Mucosa of rectum (tissue), 2 donors: ENCODE results near the gene RWDD4.

ENCODE experiments used
- H3K27ac ChIP-seq, 2 donors: one replicate each; pipeline ENCODE4 v1.7.0; 2013; ENCODE audit warnings: inconsistent platforms in 2 of 2, low read depth in 2 of 2, low read length in 2 of 2
- H3K27me3 ChIP-seq, 2 donors: one replicate each; pipeline ENCODE4 v1.7.0; 2013; ENCODE audit warnings: low read length in 2 of 2; ENCODE audit not compliant: control insufficient read depth in 2 of 2, insufficient read depth in 2 of 2
- H3K36me3 ChIP-seq, 2 donors: one replicate each; pipeline ENCODE4 v1.7.0; 2013; ENCODE audit warnings: low read length in 2 of 2; ENCODE audit not compliant: control insufficient read depth in 2 of 2, insufficient read depth in 2 of 2
- H3K4me1 ChIP-seq, 2 donors: one replicate each; pipeline ENCODE4 v1.7.0; 2013; ENCODE audit warnings: low read length in 2 of 2, mild to moderate bottlenecking in 1 of 2; ENCODE audit not compliant: control insufficient read depth in 2 of 2, insufficient read depth in 2 of 2
- H3K4me3 ChIP-seq, 2 donors: one replicate each; pipeline ENCODE4 v1.7.0; 2013; ENCODE audit warnings: low read length in 2 of 2
- H3K9ac ChIP-seq, 2 donors: one replicate each; pipeline ENCODE4 v1.7.0; 2013; ENCODE audit warnings: low read length in 2 of 2, low read depth in 1 of 2, mild to moderate bottlenecking in 1 of 2
- H3K9me3 ChIP-seq, 2 donors: one replicate each; pipeline ENCODE4 v1.7.0; 2013; ENCODE audit warnings: low read length in 2 of 2; ENCODE audit not compliant: control insufficient read depth in 2 of 2
- donor health status: healthy.
- donor health status: Normal muscosa, but diverticular disease.

Gene RWDD4

DNA sequence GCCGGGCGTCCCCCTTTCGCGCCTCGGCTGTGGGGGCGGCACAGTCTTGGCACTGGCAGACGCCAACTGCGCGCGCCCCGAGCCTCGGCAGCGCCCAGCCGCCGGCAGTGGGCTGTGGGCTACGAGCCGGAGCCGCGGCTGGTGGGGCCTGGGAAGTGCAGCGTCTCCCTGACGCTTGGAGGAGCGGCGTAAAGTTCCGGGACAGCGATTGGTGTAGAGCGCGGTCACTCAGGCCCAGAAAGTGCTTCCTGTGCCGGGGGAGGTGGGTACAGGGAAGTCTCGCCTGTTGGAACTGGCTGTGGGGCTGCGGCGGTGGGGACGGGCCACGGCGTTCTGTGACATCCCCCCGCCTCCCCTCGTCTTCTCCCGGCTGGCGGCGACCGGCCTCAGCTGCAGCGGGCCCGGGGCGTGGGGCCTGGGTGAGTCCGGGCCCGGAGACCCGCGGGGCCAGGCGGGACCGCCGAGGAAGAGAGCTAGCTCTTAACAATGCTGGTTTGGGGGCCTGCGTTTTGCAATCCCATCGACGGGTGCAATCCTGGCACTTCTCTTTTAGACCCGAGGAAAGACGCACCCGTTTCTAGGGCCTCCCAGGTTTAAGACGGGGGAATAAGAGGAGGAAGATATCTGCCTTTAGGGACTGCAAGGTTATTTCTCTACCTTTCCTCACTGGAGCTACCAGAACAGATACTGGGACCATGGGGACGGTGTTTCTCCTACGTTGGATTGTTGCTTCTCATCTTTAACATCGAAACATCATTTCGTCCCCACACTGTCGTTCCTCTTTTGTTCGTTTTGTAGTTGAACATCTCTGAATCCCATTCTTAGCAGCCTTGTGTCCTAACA lies at the start of gene RWDD4, which contains the start of gene TRAPPC11:
RWDD4 (minus strand) TSS at position 157 of the 843 bp plus-strand sequence. CDS start 233 bp downstream, outside the sequence.
TRAPPC11 (plus strand) TSS at position 265 of the 843 bp plus-strand sequence. CDS start 4,575 bp downstream, outside the sequence.
- peak within 1 kb of the TSS; percentile 89 to 93 for H3K27ac ChIP-seq
- no peaks in the 10 kb centered on the region for H3K9me3 ChIP-seq
- peaks cover 6 to 11% of the 10 kb centered on the region in 2 donors for H3K4me1 ChIP-seq
- H3K9ac ChIP-seq, result peak within 1 kb of the TSS; percentile 83 to 97
- peak within 1 kb of the TSS; percentile 81 to 85 for H3K4me3 ChIP-seq
- no peaks in the 10 kb centered on the region for H3K27me3 ChIP-seq
- peaks cover 1 to 4% of the 10 kb centered on the region in 2 donors for H3K36me3 ChIP-seq

DNA sequence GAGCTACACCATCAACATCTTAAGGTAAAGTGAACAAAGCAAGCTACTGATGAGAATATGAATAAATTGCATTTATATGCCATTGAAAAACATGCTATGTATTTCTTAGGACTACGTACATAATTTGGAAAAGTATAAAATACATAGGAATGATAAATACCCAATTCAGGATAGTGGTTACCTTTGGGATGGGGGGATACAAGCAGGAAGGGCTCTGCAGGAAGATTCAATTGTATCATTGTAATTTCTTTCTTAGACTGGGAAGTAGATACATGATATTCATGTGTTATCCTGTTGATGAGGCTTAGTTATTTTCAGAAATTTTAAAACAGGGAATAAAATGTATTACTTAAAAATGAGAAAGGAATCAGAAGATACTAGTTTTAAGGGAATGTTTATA lies 43.5 kb upstream of the RWDD4 start:
- Histone ChIP-seq H3K4me3 (no peak overlapping the region), H3K36me3 (peaks cover 63 to 67% of the 10 kb centered on the region in 2 donors), H3K4me1 (no peaks in the 10 kb centered on the region), H3K9me3 (no peaks in the 10 kb centered on the region), H3K27ac (no peak overlapping the region), H3K27me3 (no peaks in the 10 kb centered on the region), H3K9ac (no peak overlapping the region)

DNA sequence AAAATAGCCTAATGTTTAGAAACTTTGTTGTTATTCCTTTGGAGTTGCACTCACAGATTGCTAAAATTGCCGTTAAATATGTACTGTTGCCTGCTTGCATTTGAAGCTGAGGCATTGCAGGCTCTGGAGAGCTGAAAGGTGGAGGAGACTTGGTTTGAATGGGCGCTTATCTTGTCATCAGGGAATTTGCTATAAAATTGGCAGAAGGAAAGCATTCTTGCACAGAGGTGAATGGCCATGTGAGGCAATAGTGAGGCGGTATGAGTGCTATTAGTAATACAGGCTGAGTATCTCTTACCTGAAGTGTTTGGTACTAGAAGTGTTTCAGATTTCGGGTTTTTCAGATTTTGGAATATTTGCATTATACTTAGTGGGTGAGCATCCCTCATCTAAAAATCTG lies 41.4 kb upstream of the RWDD4 start:
- H3K9ac ChIP-seq, result no peak overlapping the region

DNA sequence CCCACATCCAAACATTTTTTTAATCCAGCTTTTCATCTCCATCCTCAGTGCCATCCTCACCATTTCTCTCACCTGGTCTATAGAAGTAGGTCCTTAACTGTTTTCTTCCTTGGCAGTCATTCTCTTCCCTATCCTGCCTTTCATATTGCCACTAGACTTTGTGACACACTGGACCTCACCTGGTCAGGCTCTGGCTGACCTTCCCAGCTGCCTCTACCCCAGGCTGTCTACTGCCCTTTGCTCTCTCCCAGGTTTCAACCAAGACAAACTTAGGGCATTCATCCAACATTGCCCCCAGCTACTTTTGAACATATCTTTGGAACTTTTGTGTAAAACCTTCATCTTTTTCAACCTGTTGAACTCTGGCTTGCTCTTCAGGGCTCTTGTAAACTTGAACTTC lies 39.9 kb upstream of the RWDD4 start:
- no peak overlapping the region for H3K9ac ChIP-seq
- H3K36me3 ChIP-seq, result peaks cover 68 to 78% of the 10 kb centered on the region in 2 donors
- no peak overlapping the region for H3K4me3 ChIP-seq
- H3K27me3 ChIP-seq, result no peaks in the 10 kb centered on the region
- H3K27ac ChIP-seq, result no peak overlapping the region
- no peaks in the 10 kb centered on the region for H3K4me1 ChIP-seq
- no peaks in the 10 kb centered on the region for H3K9me3 ChIP-seq

More for the DNA sequence above, 41.4 kb upstream of the RWDD4 start:
- Histone ChIP-seq H3K4me3 (no peak overlapping the region), H3K9me3 (no peaks in the 10 kb centered on the region), H3K36me3 (peaks cover 66 to 71% of the 10 kb centered on the region in 2 donors), H3K4me1 (no peaks in the 10 kb centered on the region), H3K27ac (no peak overlapping the region), H3K27me3 (no peaks in the 10 kb centered on the region)

DNA sequence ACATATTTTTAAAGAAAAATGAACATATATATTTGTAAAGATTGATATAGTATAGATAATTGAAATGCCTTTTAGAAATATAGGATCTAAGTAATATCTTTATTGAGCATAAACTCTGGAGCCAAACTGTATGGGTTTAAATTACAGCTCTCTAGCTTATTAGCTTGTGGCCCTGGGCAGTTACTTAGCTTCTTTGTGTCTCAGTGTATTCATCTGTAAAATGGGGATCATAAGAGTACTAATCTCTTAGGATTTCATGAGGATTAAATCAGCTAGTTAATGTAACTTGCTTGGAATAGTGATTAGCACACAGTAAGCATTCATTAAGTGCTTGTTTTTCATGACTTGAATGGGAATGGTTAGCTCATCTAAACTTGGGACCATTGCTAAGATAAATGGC lies 32.9 kb upstream of the RWDD4 start:
- no peak overlapping the region for H3K9ac ChIP-seq
- no peak overlapping the region for H3K27ac ChIP-seq

DNA sequence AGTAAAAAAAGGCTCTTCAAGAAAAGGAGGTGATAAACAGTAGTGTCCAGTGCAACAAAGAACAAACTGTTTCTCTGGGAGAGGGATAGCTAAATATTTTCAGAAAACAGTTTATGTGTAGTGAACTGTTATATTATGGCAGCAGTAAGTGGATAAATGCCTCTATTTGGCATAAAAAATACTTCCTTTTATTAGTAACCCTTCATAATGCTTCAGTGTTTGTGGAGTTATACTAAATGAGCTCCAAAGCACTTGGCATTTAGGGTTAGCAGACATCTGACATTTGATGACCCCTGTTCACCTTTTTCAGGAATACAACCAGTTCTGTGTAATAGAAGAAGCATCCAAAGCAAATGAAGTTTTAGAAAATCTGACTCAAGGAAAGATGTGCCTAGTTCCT lies 32.0 kb upstream of the RWDD4 start:
- Histone ChIP-seq H3K9ac (no peak overlapping the region), H3K4me1 (no peaks in the 10 kb centered on the region), H3K27me3 (no peaks in the 10 kb centered on the region), H3K9me3 (no peaks in the 10 kb centered on the region), H3K4me3 (no peak overlapping the region), H3K27ac (no peak overlapping the region), H3K36me3 (peaks cover 42 to 61% of the 10 kb centered on the region in 2 donors)

More for the DNA sequence above, 32.9 kb upstream of the RWDD4 start:
- Histone ChIP-seq H3K4me1 (no peaks in the 10 kb centered on the region), H3K36me3 (peaks cover 42 to 63% of the 10 kb centered on the region in 2 donors), H3K4me3 (no peak overlapping the region), H3K27me3 (no peaks in the 10 kb centered on the region), H3K9me3 (no peaks in the 10 kb centered on the region)

DNA sequence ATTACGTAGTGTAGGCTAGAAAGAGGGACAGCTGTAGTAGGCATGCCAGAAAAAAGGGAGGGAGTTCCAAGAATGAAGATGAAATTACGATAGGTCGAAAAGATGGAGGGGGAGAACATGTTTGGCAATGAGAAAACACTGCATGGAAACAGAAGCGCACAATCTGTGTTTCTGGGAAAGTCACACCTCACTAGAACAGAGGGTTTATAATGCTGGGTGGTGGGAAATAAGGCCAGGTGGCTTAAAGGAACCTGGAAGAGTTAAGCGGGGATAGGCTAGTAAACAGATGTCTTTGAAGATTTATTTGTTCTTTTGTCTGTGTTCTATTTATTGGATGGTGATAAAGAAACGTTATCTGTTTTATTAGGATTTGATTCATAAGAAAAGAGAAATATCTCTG lies 29.2 kb upstream of the RWDD4 start:
- H3K36me3 ChIP-seq, result peaks cover 46 to 61% of the 10 kb centered on the region in 2 donors
- H3K4me3 ChIP-seq, result no peak overlapping the region
- H3K27ac ChIP-seq, result no peak overlapping the region
- no peaks in the 10 kb centered on the region for H3K27me3 ChIP-seq
- H3K4me1 ChIP-seq, result no peaks in the 10 kb centered on the region
- no peak overlapping the region for H3K9ac ChIP-seq
- H3K9me3 ChIP-seq, result no peaks in the 10 kb centered on the region

DNA sequence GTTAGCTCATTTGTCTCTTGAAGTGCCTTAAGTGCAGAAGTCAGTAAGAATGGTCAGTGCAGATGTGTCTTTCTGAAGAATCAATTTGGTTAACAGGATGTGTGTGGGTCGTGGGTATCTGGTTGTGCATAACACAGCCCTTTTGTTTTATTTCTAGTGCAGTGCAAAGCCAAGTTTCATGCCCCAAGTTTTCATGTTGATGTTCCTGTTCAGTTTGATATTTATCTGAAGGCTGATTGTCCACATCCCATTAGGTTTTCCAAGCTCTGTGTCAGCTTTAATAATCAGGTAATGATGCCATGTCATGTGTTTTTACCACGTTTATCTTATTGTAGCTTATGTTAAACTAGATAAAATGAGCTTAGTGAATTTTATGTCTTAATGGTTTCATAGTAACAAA lies 27.5 kb upstream of the RWDD4 start:
- no peak overlapping the region for H3K4me3 ChIP-seq
- H3K27me3 ChIP-seq, result no peaks in the 10 kb centered on the region
- H3K27ac ChIP-seq, result no peak overlapping the region
- no peak overlapping the region for H3K9ac ChIP-seq
- H3K9me3 ChIP-seq, result no peaks in the 10 kb centered on the region
- H3K36me3 ChIP-seq, result peaks cover 32 to 51% of the 10 kb centered on the region in 2 donors
- no peaks in the 10 kb centered on the region for H3K4me1 ChIP-seq

DNA sequence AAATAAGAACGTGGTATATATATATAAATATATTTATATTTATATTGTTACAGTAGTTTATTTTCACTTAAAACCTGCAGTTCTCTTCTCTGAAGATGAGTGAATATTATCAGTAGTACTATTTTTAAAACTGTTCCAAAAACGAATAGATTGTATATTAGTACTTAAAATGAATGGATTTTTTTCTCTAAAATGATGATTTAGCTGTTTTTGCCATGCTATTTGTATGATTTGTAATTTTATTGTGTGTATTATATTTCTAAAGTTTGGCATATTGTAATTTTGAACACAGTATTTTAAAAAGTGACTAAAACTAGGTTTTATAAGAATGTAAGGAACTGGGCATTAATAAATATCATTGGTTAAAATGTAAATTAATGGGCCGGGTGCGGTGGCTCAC lies 22.1 kb upstream of the RWDD4 start:
- Histone ChIP-seq H3K9ac (no peak overlapping the region), H3K9me3 (no peaks in the 10 kb centered on the region), H3K27me3 (no peaks in the 10 kb centered on the region), H3K4me1 (no peaks in the 10 kb centered on the region), H3K4me3 (no peak overlapping the region), H3K36me3 (peaks cover 31 to 39% of the 10 kb centered on the region in 2 donors), H3K27ac (no peak overlapping the region)

DNA sequence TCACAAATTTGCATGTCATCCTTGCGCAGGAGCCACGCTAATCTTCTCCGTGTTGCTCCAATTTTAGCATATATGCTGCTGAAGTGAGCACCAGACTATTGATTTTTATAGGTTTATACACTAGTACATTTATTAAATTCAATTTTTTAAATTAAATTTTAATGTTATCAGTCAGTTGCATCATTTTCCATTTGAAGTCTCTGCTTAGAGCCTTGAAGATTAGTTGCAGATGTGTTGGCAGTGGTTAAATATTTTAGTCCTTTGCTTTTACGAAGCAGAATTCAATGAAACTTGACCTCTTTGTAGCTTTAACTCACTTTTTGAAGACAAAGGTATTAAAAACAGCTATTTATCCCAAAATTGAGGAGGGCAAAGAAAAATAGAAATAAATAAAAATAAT lies 16.6 kb upstream of the RWDD4 start:
- Histone ChIP-seq H3K36me3 (peaks cover 12 to 18% of the 10 kb centered on the region in 2 donors), H3K9me3 (no peaks in the 10 kb centered on the region), H3K27ac (no peak overlapping the region), H3K27me3 (no peaks in the 10 kb centered on the region), H3K4me3 (no peak overlapping the region), H3K4me1 (no peaks in the 10 kb centered on the region), H3K9ac (no peak overlapping the region)
